ENCODE measurements around the gene HMCN2.

DNA sequence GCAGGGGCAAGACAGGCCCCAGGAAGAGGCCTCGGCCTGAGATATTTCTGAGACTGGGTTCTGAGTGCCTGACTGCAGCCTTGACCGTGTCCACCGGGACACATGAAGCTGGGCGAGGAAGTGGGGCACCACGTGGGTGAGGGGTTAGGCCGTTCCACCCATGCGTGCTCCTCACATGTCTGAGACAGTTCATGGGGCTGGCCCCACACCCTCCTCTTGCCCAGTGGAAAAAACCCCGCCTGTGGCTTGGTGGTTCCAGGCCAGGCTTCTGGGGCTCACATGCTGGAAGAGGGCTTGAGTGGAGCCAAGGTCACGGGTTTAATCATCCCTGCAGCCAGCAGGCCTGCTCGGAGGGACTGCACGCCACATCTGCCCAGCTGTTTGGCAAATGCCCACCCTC lies 11.4 kb downstream of the HMCN2 start:
- TF ChIP-seq ZNF274 (IDR thresholded peaks at IDR 0.05; ENCODE audit: low read depth, low read length) (no peak), SUZ12 (IDR thresholded peaks at IDR 0.05; ENCODE audit: extremely low read depth, insufficient read depth, insufficient read length) (no peak), YY1 (IDR thresholded peaks at IDR 0.05; ENCODE audit: insufficient read depth, insufficient read length) (no peak)
